ENCODE results near the gene DAD1.

Gene DAD1

DNA sequence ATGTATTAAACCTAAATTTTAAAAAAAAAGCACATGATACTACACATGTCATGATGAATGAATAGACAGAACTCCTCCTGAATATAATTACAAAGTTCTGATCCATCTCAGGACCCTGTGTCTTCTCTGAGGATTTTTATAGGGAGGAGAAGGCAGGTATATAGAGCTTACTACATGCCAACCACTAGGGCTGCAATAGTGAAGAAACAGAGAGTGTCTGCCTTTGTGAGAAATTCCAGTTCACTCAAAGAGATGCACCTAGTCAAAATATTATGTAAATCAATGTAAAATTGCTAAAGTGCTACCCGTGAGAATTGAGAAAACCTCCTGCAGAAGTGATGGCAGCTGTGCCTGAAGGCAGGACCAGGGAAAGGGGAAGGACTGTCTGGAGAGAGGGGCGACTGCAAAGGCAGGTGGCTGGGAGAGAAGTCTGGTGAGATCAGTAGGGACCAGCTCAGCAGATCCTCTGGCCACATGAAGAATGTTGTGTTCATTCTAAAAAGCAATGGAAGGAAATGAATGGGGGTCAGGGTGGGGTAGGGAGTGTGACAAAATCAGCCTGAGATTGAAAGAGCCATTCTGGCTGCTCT, 24.2 kb upstream of the DAD1 start:
- H3K27ac ChIP-seq (ENCODE audit: low read depth, low read length, poor library complexity, severe bottlenecking): no peak overlapping the region
- H3K4me2 ChIP-seq (ENCODE audit: low read length): no peak overlapping the region
- no peak overlapping the region for H3K9ac ChIP-seq (ENCODE audit: low read length)
- no peaks in the 10 kb centered on the region for H3K27me3 ChIP-seq (ENCODE audit: insufficient read depth, low read length)
- H3K4me1 ChIP-seq (ENCODE audit: insufficient read depth, low read length, severe bottlenecking): peaks cover 5% of the 10 kb centered on the region
- H3K9me2 ChIP-seq (ENCODE audit: low read depth, low read length): no peaks in the 10 kb centered on the region
- no peaks in the 10 kb centered on the region for H4K20me1 ChIP-seq (ENCODE audit: insufficient read depth, low read length)
- peaks cover 19% of the 10 kb centered on the region; the same call in 1 of the 2 replicates for H3K36me3 ChIP-seq (ENCODE audit: insufficient read depth, low read length)
- H3K9me3 ChIP-seq (ENCODE audit: low read length): no peaks in the 10 kb centered on the region
- TF ChIP-seq, protein P1, sequence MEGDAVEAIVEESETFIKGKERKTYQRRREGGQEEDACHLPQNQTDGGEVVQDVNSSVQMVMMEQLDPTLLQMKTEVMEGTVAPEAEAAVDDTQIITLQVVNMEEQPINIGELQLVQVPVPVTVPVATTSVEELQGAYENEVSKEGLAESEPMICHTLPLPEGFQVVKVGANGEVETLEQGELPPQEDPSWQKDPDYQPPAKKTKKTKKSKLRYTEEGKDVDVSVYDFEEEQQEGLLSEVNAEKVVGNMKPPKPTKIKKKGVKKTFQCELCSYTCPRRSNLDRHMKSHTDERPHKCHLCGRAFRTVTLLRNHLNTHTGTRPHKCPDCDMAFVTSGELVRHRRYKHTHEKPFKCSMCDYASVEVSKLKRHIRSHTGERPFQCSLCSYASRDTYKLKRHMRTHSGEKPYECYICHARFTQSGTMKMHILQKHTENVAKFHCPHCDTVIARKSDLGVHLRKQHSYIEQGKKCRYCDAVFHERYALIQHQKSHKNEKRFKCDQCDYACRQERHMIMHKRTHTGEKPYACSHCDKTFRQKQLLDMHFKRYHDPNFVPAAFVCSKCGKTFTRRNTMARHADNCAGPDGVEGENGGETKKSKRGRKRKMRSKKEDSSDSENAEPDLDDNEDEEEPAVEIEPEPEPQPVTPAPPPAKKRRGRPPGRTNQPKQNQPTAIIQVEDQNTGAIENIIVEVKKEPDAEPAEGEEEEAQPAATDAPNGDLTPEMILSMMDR (IDR thresholded peaks at IDR 0.05; ENCODE audit: low read length): no peak
- no peak for TF ChIP-seq EZH2 (IDR thresholded peaks at IDR 0.05; ENCODE audit: borderline replicate concordance, low read length)
- no peak overlapping the region for H2AFZ ChIP-seq (ENCODE audit: low read length)
- no peaks in the 10 kb centered on the region for H3F3A ChIP-seq (ENCODE audit: insufficient read depth, low read length)
- H3K79me2 ChIP-seq (ENCODE audit: insufficient read depth, low read length): no peaks in the 10 kb centered on the region
- H3K4me3 ChIP-seq (ENCODE audit: low read depth, low read length, poor library complexity, severe bottlenecking): no peak overlapping the region

DNA sequence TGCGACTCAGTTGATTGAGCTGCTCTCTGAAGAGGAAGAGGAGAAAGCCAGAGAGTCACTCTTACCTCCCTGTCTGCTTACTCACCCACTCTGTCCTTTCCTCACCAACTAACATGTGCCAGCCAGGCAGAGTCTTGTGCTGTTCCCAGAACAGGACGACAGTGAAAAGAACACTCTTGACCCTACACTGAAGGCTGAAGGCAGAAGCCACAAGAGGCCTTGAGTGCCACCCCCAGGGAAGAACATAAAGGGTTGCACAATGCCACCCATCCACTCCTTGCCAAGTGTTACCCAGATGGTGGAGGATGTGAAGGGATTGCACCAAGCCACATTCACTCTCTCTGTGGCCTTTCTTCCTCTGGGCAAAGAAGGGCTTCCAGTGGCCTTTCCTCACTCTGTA, 21.9 kb upstream of the DAD1 start:
- Histone ChIP-seq H3K9ac (ENCODE audit: low read length) (no peak overlapping the region), H3K9me2 (ENCODE audit: low read depth, low read length) (no peaks in the 10 kb centered on the region), H3F3A (ENCODE audit: insufficient read depth, low read length) (no peaks in the 10 kb centered on the region), H3K9me3 (ENCODE audit: low read length) (no peaks in the 10 kb centered on the region), H3K4me2 (ENCODE audit: low read length) (no peak overlapping the region), H3K27me3 (ENCODE audit: insufficient read depth, low read length) (no peaks in the 10 kb centered on the region), H3K79me2 (ENCODE audit: insufficient read depth, low read length) (no peaks in the 10 kb centered on the region), H4K20me1 (ENCODE audit: insufficient read depth, low read length) (no peaks in the 10 kb centered on the region), H3K4me3 (ENCODE audit: low read depth, low read length, poor library complexity, severe bottlenecking) (no peak overlapping the region), H3K4me1 (ENCODE audit: insufficient read depth, low read length, severe bottlenecking) (peaks cover 5% of the 10 kb centered on the region), H3K27ac (ENCODE audit: low read depth, low read length, poor library complexity, severe bottlenecking) (no peak overlapping the region), H2AFZ (ENCODE audit: low read length) (no peak overlapping the region), H3K36me3 (ENCODE audit: insufficient read depth, low read length) (peaks cover 34% of the 10 kb centered on the region; the same call in 1 of the 2 replicates)
- TF ChIP-seq, protein P1 (IDR thresholded peaks at IDR 0.05; ENCODE audit: low read length): no peak
- no peak for TF ChIP-seq EZH2 (IDR thresholded peaks at IDR 0.05; ENCODE audit: borderline replicate concordance, low read length)

DNA sequence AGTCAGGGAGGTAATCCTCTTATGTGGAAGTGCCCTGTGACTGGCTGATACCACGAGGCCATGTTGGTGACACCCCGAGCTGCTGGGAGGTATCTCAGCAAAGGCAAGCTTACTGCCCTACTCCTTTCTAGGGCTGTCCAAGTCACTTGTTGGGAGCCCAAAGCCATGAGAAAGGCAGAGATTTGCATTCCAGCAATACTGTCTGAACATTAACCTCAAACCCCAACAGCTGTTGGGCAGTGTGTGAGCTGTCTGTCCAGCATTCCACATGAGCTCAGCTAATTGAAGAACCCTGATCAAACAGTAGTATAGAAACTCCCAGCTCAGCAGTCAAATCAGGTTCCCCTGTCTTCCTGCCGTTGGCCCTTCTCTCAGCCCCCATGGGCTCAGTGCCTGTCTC, 18.3 kb upstream of the DAD1 start:
- Histone ChIP-seq H3F3A (ENCODE audit: insufficient read depth, low read length) (no peaks in the 10 kb centered on the region), H3K9ac (ENCODE audit: low read length) (no peak overlapping the region), H2AFZ (ENCODE audit: low read length) (no peak overlapping the region), H3K27me3 (ENCODE audit: insufficient read depth, low read length) (no peaks in the 10 kb centered on the region), H3K36me3 (ENCODE audit: insufficient read depth, low read length) (peaks cover 50% of the 10 kb centered on the region; the same call in 1 of the 2 replicates), H3K4me2 (ENCODE audit: low read length) (no peak overlapping the region), H3K79me2 (ENCODE audit: insufficient read depth, low read length) (no peaks in the 10 kb centered on the region), H3K9me3 (ENCODE audit: low read length) (no peaks in the 10 kb centered on the region), H3K27ac (ENCODE audit: low read depth, low read length, poor library complexity, severe bottlenecking) (no peak overlapping the region), H3K4me1 (ENCODE audit: insufficient read depth, low read length, severe bottlenecking) (no peaks in the 10 kb centered on the region), H3K9me2 (ENCODE audit: low read depth, low read length) (no peaks in the 10 kb centered on the region), H3K4me3 (ENCODE audit: low read depth, low read length, poor library complexity, severe bottlenecking) (no peak overlapping the region), H4K20me1 (ENCODE audit: insufficient read depth, low read length) (no peaks in the 10 kb centered on the region)
- TF ChIP-seq, protein P1 (IDR thresholded peaks at IDR 0.05; ENCODE audit: low read length): no peak
- TF ChIP-seq EZH2 (IDR thresholded peaks at IDR 0.05; ENCODE audit: borderline replicate concordance, low read length): no peak

All from OCI-LY1 (cell line).